Fibroblast of skin of scalp (primary cell): ENCODE data around the gene PNMA6A. TPM values are rescaled to one million over a fixed set of nuclear protein-coding genes. Genes with fewer than 3 reads are reported as not detected.
"Not testable (repeated sequence)": the region's sequence is repeated elsewhere in the genome, so short reads cannot be mapped to it uniquely, and the experiment has no call there.

ENCODE experiments used
- DNase-seq: peaks from one replicate; pipeline ENCODE4 v3.0.0-alpha.2; 2013
- polyA plus RNA-seq, 2 experiments: library from polyadenylated mRNA; unstranded; fragments of 120-200 nt; gene quantifications; one replicate each; pipeline ENCODE4 v1.2.1, GENCODE V29; 2013; ENCODE audit not compliant: insufficient read length in 2 of 2

PNMA6A gene
- 3.2 TPM for polyA plus RNA-seq (2013, experiment 1 of 2; ENCODE audit: insufficient read length)
- polyA plus RNA-seq (2013, experiment 2 of 2; ENCODE audit: insufficient read length), result 3.2 TPM

DNA sequence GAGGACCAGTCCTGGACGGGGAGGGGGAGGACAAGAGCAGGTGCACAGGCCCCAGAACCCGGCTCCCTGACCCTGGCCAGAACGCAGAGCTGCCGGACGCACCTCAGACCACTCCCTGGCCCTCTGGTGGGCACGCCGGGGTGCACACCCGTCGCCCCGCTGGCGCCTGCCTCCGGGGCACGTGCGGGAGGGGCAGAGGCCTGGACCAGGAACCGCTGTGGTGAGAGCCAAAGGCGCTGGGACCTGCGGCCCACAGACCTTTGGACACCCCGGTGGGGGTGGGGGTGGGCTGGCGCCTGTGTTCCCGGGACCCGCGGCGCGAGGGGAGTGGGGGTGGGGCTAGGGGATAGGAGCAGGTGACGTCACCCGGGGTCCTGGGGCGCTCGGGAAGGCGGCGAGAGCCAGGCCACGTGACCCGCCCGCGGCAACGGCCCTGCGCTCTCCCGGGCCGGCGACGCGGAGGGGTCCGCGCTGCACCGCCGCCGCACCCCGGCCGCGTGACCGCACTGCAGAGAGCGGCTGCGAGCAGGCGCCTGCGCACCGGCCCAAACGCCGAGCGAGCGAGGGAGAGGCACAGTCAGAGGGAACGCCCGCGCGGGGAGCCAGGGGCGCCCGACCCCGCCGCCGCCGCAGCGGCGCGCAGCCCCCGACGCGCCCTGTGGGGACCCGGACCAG is at the start of gene PNMA6A:
PNMA6A (plus strand) TSS at position 546 of the 675 bp plus-strand sequence. CDS start 609 bp downstream, outside the sequence.
- DNase-seq, result not testable (repeated sequence)

DNA sequence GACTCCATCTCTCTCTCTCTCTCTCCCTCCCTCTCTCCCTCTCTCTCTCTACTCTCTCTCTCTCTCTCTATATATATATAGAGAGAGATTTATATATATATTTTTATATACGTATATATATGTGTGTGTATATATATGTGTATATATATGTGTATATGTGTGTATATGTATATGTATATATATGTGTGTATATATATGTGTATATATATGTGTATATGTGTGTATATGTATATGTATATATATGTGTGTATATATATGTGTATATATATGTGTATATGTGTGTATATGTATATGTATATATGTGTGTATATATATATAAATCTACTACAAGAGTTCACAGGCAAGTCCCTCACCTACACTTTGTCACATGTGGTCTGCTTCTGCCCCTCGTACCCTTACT is 45.8 kb upstream of the PNMA6A start:
- not testable (repeated sequence) for DNase-seq

DNA sequence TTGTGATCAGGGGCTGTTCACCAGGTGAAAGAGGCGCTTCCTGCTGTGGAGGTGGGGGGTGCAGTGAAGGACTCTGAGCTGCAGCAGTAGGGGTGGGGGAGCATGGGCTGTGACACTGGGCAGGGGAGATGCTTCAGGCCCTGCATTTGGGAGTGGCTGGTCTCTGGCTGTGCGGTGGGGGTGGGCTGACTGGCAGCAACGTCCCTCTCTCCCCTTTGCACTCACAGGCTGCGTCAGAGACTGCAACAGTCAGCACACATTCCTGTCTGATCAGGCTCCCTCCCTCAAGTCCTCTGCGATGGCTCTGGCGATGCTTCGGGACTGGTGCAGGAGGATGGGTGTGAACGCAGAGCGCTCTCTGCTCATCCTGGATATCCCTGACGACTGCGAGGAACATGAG is 43.8 kb upstream of the PNMA6A start:
- not testable (repeated sequence) for DNase-seq

DNA sequence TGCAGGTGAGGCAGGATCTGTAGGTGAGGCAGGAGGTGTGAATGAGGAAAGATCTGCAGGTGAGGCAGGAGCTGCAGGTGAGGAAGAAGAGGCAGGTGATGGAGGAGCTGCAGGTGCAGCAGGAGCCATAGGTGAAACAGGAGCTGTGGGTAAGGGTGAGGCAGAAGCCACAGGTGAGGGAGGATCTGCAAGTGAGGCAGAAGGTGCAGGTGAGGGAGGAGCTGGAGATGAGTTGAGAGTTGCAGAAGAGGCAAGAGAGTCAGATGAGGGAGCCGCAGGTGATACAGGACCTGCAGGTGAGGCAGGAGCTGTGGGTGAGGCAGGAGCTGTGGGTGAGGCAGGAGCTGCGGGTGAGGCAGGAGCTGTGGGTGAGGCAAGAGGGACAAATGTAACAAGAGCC is 43.1 kb upstream of the PNMA6A start:
- no peak for DNase-seq

DNA sequence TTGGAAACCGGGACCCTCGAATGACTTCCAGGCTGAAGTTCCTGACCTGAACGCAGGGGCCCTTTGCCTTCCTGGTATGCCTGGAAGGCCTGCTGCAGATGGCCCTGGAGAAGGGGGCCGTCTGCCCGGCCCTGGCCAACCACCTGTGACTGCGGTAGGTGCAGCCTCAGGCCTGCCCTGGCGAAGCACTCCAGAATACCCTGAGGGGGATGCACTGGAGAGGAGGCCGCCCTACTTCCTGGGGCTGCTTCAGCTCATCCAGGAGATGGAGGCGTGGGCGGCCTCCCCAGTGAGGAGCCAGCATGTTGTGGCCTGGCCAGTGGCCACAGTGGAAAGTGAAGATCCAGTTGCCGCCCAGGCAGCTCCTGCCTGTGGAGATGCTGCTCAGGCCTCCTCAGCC is 42.4 kb upstream of the PNMA6A start:
- DNase-seq, result no peak

DNA sequence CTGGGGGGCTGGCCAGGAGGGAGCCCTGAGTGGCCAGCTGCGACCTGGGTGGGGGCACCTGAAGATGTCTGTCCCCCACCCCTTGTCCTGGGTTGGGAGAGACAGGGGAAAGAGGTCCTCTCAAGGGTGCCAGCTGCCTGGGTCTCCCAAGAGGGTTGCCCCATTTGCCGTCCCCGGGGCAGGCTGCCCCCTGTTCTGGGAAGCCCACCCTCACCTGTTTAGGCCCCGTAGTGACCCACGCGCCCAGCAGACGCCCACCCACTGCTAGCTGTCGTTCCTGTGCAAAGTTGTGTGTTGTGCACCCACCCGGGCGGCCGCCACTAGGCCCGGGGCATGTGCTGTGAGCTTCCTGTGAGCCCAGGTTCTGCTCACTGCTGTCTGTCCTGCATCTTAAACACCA is 41.5 kb upstream of the PNMA6A start:
- no peak for DNase-seq

DNA sequence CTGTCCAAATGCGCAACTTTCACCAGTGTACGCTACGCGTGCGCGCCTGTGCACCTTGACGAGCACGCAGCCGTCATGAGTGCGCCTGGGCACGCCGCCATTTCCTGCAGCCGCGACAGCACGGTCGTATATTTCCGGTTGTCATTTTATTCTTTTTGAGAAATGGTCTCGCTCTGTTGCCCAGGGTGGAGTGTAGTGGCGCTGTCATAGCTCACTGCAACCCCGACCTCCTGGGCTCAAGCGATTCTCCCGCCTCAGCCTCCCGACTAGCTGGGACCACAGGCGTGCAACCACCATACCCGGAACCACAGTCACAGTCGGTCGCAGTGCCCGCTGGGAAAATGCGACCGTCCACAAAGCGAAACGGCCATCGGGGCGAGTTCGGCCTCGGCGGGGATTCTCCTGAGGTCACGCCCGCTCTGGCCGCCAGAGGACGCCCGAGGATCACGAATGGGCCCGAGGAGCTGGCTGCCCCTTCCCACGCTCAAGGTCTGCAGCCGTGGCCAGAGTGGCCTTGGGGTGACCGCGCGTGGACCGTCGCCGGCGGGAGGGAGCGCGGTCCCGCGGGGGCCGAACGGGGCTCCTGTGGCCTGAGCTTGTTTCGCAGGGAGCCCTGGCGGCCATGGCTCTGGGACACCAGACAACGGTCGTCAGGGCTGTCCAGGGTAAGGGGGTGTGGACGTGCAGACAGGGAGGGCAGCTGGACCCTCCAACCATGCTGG is 39.7 kb upstream of the PNMA6A start:
- peak; percentile 67 for DNase-seq

DNA sequence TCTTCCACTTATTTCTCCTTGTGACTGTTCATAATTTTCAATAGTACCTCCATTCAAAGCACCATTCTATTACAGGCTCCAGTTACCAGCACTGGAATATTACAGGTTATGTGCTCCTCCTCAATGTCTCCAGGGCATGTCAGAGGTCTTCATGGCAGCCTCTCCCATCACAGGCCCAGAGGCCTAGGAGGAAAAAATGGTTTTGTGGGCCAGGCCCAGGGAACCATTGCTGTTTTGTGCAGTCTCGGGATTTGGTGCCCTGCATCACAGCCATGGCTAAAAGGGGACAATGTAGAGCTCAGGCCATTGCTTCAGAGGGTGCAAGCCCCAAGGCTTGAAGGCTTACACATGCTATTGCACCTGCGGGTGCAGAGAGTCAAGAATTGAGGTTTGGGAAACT is 23.2 kb upstream of the PNMA6A start:
- no peak for DNase-seq

DNA sequence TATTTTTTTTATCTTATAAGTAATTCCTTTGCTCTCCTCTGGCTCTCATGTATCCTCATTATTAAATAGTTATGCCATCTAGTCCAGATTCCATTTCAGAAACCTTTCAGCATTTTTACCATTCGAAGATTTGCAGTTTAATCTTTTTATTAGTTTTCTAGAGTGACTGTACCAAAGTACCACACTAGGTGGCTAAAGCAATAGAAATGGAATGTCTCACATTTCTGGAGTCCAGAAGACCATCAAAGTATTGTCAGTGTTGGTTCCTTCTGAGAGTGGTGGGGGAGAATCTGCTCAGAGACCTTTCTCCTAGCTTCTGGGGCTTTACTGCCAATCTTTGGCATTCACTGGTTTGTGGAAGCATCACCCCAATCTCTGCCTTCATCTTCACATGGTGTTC is 19.7 kb upstream of the PNMA6A start:
- no peak for DNase-seq

DNA sequence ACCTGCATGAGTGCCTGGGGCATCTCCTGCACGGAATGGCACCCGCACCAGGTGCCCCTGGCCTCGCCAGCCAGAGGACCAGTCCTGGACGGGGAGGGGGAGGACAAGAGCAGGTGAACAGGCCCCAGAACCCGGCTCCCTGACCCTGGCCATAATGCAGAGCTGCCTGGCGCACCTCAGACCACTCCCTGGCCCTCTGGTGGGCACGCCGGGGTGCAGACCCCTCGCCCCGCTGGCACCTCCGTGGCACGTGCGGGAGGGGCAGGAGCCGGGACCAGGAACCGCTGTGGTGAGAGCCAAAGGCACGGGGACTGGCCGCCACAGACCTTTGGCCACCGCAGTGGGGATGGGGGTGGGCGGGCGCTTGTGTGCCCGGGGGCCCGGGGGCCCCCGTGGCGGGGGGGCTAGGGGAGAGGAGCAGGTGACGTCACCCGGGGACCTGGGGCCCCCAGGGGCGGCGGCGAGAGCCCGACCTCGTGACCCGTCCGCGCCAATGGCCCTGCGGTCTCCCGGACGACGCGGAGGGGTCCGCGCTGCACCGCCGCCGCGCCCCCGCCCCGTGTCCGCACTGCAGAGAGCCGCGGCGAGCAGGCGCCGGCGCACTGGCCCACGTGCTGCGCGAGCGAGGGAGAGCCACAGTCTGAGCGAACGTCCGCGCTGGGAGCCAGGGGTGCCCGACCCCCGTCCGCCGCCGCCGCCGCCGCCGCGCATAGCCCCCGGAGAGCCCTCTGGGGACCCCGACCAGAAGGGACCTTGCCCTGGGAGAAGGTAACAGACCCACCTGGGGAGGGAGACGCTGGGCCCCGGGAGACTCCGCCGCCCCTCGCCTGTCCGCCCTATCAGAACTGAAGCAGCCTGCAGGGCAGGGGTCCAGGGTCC is 16.1 kb upstream of the PNMA6A start, which contains the start of gene PNMA3:
PNMA3 (plus strand) TSS at position 600 of the 879 bp plus-strand sequence. CDS start 586 bp downstream, outside the sequence.
- no peak for DNase-seq

DNA sequence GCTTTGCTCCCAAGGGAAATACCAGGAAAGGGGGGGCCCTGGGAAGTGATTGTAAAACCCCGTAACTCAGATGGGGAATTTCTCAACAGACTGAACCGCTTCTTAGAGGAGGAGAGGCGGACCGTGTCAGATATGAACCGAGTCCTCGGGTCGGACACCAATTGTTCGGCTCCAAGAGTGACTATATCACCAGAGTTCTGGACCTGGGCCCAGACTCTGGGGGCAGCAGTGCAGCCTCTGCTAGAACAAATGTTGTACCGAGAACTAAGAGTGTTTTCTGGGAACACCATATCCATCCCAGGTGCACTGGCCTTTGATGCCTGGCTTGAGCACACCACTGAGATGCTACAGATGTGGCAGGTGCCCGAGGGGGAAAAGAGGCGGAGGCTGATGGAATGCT is 15.0 kb upstream of the PNMA6A start:
- DNase-seq, result no peak

DNA sequence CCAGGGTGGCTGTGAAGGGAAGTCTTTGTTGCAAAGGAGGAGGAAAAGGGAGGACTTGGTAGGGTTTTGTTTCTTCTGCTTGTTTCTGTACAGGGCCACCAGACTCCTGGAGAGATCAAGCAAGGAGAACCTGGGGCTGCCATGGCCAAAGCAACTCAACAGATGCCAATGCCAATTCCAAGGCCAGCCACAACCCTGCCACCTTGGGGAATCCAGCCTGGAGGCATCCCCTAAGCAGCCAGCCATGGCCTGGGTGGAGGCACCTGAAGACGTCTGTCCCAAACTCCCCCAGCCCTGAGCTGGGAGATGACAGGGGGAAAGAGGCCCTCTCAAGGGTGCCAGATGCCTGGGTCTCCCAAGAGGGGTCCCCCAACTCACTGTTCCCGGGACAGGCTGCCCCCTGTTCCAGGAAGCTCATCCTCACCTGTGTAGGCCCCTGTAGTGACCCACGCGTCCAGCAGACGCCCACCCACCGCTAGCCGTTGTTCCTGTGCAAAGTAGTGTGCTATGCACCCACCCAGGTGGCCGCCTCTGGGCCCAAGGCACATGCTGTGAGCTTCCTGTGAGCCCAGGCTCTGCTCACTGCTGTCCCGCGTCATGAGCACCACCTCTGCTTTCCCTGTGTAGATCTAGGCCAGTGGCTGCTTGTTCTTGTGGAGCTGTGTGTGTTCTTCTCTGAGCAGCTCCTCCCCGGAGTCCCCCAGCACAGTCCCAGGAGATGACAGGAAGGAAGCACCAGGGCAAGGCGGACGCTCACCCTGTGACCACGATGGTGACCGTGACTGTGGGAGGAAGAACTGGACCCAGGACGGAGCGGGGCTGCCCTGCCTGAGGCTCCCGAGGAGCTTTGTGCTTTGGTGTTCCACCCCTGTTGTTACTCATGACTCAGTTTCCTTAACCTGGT is 12.8 kb upstream of the PNMA6A start:
- no peak for DNase-seq

DNA sequence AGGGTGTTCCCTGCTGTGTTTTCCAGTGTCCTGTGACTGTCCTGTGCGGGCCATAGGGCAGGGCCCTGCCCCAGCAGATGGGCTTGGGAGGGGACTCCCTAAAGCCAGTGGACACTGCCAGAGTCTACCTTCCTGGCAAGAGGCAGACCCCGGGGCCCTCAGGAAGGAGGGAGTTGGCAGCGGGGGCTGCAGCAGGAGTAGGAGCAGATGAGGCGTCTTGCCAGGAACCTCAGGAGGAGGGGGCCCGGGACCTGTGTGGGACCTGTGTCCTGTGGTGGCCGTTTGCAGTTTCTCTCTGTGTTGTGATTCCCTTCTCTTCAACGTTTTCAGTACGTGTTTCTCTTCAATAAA is 12.2 kb upstream of the PNMA6A start:
- DNase-seq, result no peak

DNA sequence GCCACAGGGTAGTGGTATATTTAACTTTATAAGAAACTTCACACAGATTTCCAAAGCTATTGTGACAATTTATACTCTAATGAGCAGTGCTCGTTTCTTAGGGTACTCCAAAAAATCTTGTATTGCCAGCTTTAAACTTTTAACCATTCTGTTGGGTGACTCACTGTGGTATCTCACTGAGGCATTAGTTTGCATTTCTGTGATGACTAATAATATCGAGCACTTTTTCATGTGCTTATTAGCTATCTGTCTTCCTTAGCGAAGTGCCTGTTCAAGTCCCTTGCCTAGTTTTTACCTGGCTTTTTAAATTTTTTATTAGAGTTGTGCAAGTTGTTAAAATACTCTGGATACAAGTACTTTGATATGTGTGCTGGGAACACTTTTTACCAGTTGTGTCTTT is 10.5 kb upstream of the PNMA6A start:
- peak; percentile 53 for DNase-seq

DNA sequence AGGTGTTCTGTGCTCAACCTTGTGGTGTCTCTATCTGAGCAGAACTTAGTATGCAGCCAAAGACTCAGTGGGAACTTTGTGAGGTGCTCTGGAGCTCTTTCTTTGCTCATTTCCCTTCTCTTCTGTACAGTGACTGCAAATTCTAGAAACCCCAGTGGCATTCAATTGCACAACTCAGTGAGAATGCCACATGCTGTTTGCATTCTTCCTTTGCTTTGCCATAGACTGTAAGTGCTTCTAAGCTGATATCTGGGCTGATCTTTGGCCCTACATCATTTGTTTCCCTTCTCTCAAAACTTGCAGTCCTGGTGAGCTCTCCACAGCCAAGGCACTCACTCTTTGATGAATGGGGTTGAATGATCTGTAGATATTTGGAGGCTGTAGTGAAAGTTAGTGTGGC is 8.9 kb upstream of the PNMA6A start:
- DNase-seq, result peak; percentile 56

DNA sequence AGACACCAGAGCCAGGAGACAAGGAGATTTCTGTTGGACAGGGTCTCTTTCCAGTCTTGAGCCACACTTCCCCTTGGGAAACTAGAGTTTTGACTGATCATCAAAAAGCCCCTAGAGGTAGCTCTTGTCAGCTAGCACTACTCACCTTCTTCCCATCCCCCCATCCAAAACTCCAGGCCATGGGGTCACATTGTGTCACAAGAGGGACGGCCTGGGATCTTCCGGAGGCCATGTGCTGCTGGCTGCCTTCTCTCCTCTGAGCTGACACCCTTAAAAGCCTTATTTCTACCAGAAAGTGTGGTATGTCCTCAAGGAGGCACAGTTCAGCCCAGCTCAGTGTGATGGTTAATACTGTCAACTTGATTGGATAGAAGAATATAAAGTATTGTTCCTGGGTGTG is 8.2 kb upstream of the PNMA6A start:
- DNase-seq, result no peak

DNA sequence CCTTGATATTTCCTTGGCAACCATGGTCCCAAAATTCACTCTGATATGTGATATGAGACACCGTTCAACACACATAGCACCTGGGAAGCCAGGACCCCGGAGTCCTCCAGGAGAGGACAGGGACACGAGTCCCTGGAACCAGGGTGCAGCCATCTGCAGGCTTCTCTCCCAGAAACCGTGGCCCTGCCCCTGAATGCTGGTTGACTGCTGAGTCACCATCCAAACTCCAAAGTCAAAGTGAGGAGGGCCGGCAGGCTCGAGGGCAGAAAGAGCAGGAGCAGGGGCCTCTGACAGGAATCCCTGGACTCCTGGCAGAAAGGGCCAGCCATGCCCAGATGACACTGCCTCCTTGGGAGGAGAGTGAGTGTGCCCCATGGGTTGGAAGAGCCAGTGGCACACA is 6.9 kb upstream of the PNMA6A start:
- no peak for DNase-seq

DNA sequence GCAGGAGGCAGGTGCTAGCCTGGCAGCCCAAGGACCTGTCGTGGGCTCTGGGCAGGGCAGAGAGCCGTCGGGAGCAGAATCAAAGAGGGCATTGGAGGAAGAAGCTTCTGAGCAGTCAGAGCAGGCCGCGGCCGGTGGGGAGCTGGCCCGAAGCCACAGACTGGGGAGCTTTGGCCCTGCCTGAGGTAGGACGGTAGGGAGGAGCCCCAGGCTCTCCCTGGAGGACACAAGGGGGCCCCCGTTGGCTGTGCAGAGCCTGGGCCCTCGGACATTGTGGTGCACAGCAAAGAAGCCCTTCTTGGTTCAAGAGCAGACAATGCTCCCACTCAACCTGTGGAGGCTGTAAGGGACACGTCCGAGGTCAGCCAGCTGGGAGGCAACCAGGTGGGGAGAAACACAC is 5.9 kb upstream of the PNMA6A start:
- not testable (repeated sequence) for DNase-seq

DNA sequence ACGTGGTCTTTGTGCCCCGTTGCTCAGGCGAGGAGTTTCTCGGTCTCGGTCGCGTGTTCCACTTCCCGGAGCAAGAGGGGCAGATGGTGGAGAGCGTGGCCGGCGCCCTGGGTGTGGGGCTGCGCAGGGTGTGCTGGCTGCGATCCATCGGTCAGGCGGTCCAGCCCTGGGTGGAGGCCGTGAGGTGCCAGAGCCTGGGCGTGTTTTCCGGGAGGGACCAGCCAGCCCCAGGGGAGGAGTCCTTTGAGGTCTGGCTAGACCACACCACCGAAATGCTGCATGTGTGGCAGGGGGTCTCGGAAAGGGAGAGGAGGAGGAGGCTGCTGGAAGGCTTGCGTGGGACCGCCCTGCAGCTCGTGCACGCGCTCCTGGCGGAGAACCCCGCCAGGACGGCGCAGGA is 1.1 kb downstream of the PNMA6A start:
- DNase-seq, result not testable (repeated sequence)

DNA sequence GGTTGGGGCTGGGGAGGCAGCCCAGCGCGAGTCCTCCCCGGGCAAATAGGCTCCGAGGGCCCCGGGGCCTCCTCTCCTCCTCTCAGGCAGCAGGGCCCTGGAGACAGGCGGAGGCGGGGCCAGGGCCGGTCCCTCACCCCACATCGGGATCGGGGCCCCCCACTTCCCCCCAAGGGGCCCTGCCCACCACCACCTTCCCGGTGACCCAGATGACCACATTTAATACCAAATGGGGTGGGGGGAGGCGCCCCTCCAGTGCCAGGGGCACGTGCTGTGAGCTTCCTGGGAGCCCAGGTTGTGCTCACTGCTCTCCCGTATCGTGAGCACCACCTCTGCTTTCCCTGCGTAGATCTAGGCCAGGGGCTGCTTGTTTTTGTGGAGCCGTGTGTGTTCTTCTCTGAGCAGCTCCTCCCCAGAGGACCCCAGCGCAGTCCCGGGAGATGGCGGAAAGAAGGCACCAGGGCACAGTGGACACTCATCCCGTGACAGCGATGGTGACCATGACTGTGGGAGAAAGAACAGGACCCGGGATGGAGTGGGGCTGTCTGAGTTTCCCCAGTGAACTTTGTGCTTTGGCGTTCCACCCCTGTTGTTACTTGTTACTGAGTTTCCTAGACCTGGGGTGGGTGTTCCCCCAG is 2.1 kb downstream of the PNMA6A start:
- no peak for DNase-seq

DNA sequence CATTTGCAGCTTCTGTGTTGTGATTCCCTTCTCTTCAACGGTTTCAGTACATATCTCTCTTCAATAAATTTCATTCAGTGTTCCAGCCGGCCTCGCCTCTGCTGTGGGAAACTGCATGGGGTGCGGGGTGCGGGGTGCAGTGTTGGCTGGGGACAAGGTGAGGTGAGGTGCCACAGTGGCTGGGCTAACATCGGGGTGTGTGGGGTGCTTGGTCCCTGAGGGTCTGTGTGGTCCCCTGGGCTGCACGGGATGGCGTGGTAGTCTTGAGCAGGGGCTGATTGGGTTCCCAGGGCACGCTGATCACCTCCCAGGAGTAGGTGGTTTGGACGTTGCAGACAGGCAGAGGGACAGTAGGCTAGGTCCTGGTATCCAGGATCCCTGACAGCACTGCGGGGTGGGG is 2.7 kb downstream of the PNMA6A start:
- no peak for DNase-seq

DNA sequence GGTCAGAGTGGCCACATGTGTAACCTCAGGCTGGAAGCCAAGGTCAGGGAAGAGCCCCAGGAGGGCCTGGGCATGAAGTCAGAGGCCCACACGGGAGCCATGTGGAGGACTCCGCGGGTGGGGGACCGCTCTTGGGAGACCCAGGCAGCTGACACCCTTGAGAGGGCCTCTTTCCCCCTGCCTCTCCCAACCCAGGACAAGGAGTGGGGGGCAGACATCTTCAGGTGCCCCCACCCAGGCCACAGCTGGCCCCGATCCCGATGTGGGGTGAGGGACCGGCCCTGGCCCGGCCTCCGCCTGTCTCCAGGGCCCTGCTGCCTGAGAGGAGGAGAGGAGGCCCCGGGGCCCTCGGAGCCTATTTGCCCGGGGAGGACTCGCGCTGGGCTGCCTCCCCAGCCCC is 3.1 kb downstream of the PNMA6A start:
- DNase-seq, result no peak
